ENCODE measurements around the gene WDR90.

Gene WDR90

GRCh38 chr16:648781-649589, at the start of gene WDR90:
WDR90 (plus strand) TSS chr16:649365; CDS start chr16:649417, 52 bp downstream.
- Histone ChIP-seq H3K4me1 (ENCODE audit: control insufficient read depth, low read length) (peaks cover 33% of the 10 kb centered on the region), H3K4me3 (ENCODE audit: low read length) (peak within 1 kb of the TSS; percentile 80), H3K27me3 (ENCODE audit: control insufficient read depth, low read length) (no peaks in the 10 kb centered on the region), H3K79me2 (ENCODE audit: control insufficient read depth, low read length) (peaks cover 63% of the 10 kb centered on the region), H3K27ac (ENCODE audit: low read depth, low read length) (peak within 1 kb of the TSS; percentile 74), H3K9me2 (replicated peaks; ENCODE audit: control insufficient read depth, low read length) (no peaks in the 10 kb centered on the region), H3K36me3 (ENCODE audit: control insufficient read depth, low read length) (peaks cover 51% of the 10 kb centered on the region), H4K20me1 (ENCODE audit: control insufficient read depth, insufficient read depth, low read depth, low read length) (no peaks in the 10 kb centered on the region), H3K4me2 (ENCODE audit: low read length) (peak within 1 kb of the TSS; percentile 99), H3K9me3 (ENCODE audit: control insufficient read depth, insufficient read depth, low read length) (no peaks in the 10 kb centered on the region), H3F3A (ENCODE audit: control insufficient read depth, insufficient read depth) (peaks cover 7% of the 10 kb centered on the region)
- no peak for TF ChIP-seq CTCF (IDR thresholded peaks at IDR 0.05; ENCODE audit: low read depth, low read length, poor library complexity, severe bottlenecking)
- TF ChIP-seq EZH2phosphoT487 (IDR thresholded peaks at IDR 0.05; ENCODE audit: borderline replicate concordance, low read length) = no peak

GRCh38 chr16:600781-601180, 48.4 kb upstream of the WDR90 start:
- Histone ChIP-seq H3K4me1 (ENCODE audit: control insufficient read depth, low read length) (no peaks in the 10 kb centered on the region), H3K36me3 (ENCODE audit: control insufficient read depth, low read length) (peaks cover 4% of the 10 kb centered on the region), H3K9me2 (replicated peaks; ENCODE audit: control insufficient read depth, low read length) (no peaks in the 10 kb centered on the region), H3K4me3 (ENCODE audit: low read length) (no peak overlapping the region), H3K4me2 (ENCODE audit: low read length) (no peak overlapping the region), H3K9me3 (ENCODE audit: control insufficient read depth, insufficient read depth, low read length) (peaks cover 3% of the 10 kb centered on the region; the same call in 1 of the 2 replicates), H3F3A (ENCODE audit: control insufficient read depth, insufficient read depth) (no peaks in the 10 kb centered on the region), H3K79me2 (ENCODE audit: control insufficient read depth, low read length) (peaks cover 25% of the 10 kb centered on the region), H3K27me3 (ENCODE audit: control insufficient read depth, low read length) (no peaks in the 10 kb centered on the region), H4K20me1 (ENCODE audit: control insufficient read depth, insufficient read depth, low read depth, low read length) (no peaks in the 10 kb centered on the region), H3K27ac (ENCODE audit: low read depth, low read length) (no peak overlapping the region)
- no peak for TF ChIP-seq CTCF (IDR thresholded peaks at IDR 0.05; ENCODE audit: low read depth, low read length, poor library complexity, severe bottlenecking)
- no peak for TF ChIP-seq EZH2phosphoT487 (IDR thresholded peaks at IDR 0.05; ENCODE audit: borderline replicate concordance, low read length)

GRCh38 chr16:603933-604332, 45.2 kb upstream of the WDR90 start:
- TF ChIP-seq EZH2phosphoT487 (IDR thresholded peaks at IDR 0.05; ENCODE audit: borderline replicate concordance, low read length) = no peak
- H3K79me2 ChIP-seq (ENCODE audit: control insufficient read depth, low read length) = peaks cover 17% of the 10 kb centered on the region
- H3F3A ChIP-seq (ENCODE audit: control insufficient read depth, insufficient read depth) = no peaks in the 10 kb centered on the region
- no peak overlapping the region for H3K4me3 ChIP-seq (ENCODE audit: low read length)
- peaks cover 4% of the 10 kb centered on the region for H3K36me3 ChIP-seq (ENCODE audit: control insufficient read depth, low read length)
- no peaks in the 10 kb centered on the region for H3K4me1 ChIP-seq (ENCODE audit: control insufficient read depth, low read length)
- no peaks in the 10 kb centered on the region for H4K20me1 ChIP-seq (ENCODE audit: control insufficient read depth, insufficient read depth, low read depth, low read length)
- no peak overlapping the region for H3K27ac ChIP-seq (ENCODE audit: low read depth, low read length)
- H3K4me2 ChIP-seq (ENCODE audit: low read length) = no peak overlapping the region
- peaks cover 10% of the 10 kb centered on the region; the same call in 1 of the 2 replicates for H3K9me3 ChIP-seq (ENCODE audit: control insufficient read depth, insufficient read depth, low read length)
- H3K27me3 ChIP-seq (ENCODE audit: control insufficient read depth, low read length) = no peaks in the 10 kb centered on the region
- H3K9me2 ChIP-seq (replicated peaks; ENCODE audit: control insufficient read depth, low read length) = no peaks in the 10 kb centered on the region

- Histone ChIP-seq H3K36me3 (ENCODE audit: control insufficient read depth, low read length) (no peaks in the 10 kb centered on the region), H3K4me1 (ENCODE audit: control insufficient read depth, low read length) (no peaks in the 10 kb centered on the region), H4K20me1 (ENCODE audit: control insufficient read depth, insufficient read depth, low read depth, low read length) (no peaks in the 10 kb centered on the region), H3K4me3 (ENCODE audit: low read length) (no peak overlapping the region), H3K27ac (ENCODE audit: low read depth, low read length) (no peak overlapping the region), H3K9me3 (ENCODE audit: control insufficient read depth, insufficient read depth, low read length) (peaks cover 10% of the 10 kb centered on the region; the same call in 1 of the 2 replicates), H3F3A (ENCODE audit: control insufficient read depth, insufficient read depth) (no peaks in the 10 kb centered on the region), H3K79me2 (ENCODE audit: control insufficient read depth, low read length) (peaks cover 11% of the 10 kb centered on the region; the same call in 1 of the 2 replicates), H3K4me2 (ENCODE audit: low read length) (no peak overlapping the region), H3K27me3 (ENCODE audit: control insufficient read depth, low read length) (no peaks in the 10 kb centered on the region), H3K9me2 (replicated peaks; ENCODE audit: control insufficient read depth, low read length) (no peaks in the 10 kb centered on the region)
- TF ChIP-seq CTCF (IDR thresholded peaks at IDR 0.05; ENCODE audit: low read depth, low read length, poor library complexity, severe bottlenecking) (no peak), EZH2phosphoT487 (IDR thresholded peaks at IDR 0.05; ENCODE audit: borderline replicate concordance, low read length) (no peak)
These were observed 42.4 kb upstream of the WDR90 start for GRCh38 chr16:606656-607307.
